GM19397 (cell line): Measurements from ENCODE around the gene SYCN.
"Not testable (repeated sequence)": the region's sequence is repeated elsewhere in the genome, so short reads cannot be mapped to it uniquely, and the experiment has no call there.

Experiments used
- ATAC-seq: cut with Tn5 transposase; IDR thresholded peaks from one replicate; pipeline ENCODE4 v1.9.1; 2021; ENCODE audit warnings: mild to moderate bottlenecking, moderate library complexity; ENCODE audit not compliant: unreplicated experiment

SYCN gene, protein sequence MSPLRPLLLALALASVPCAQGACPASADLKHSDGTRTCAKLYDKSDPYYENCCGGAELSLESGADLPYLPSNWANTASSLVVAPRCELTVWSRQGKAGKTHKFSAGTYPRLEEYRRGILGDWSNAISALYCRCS

DNA sequence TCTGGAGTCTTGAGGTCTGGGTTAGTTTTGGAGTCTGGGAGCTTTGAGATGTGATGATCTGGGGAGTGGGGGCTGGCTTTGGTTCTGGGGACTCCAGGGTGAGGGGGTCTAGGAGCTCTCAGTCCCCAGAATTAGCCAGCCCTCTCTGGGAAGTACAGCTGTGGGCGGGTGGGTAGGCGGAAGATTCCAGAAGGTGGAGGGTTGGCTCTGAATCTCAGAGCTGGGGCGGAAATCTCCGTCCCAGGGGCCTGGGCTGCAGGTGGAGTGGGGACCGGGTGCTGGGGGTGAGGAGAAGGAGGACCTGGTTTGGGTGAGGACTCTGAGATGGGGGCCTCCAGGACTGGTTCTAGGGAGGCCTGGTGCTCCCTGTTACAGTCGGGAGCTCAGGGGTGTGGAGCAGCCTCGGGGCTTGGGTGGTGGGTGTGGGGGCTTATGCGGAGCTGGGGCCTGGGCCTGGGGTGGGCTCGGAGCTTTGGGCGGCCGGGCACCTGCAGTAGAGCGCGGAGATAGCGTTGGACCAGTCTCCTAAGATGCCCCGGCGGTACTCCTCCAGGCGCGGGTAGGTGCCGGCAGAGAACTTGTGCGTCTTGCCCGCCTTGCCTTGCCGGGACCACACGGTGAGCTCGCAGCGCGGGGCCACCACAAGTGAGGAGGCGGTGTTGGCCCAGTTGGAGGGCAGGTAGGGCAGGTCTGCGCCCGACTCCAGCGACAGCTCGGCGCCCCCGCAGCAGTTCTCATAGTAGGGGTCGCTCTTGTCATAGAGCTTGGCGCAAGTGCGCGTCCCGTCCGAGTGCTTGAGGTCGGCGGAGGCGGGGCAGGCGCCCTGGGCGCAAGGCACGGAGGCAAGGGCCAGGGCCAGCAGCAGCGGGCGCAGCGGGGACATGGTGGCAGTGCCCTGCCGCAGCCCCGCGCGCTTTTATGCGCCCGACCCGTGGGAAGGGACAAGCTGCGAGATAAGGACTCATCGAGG, at the start of gene SYCN:
Gene SYCN (minus strand): TSS at position 892 of the 970 bp plus-strand sequence. CDS start 9 bp downstream, at position 883.
- ATAC-seq = no peak

DNA sequence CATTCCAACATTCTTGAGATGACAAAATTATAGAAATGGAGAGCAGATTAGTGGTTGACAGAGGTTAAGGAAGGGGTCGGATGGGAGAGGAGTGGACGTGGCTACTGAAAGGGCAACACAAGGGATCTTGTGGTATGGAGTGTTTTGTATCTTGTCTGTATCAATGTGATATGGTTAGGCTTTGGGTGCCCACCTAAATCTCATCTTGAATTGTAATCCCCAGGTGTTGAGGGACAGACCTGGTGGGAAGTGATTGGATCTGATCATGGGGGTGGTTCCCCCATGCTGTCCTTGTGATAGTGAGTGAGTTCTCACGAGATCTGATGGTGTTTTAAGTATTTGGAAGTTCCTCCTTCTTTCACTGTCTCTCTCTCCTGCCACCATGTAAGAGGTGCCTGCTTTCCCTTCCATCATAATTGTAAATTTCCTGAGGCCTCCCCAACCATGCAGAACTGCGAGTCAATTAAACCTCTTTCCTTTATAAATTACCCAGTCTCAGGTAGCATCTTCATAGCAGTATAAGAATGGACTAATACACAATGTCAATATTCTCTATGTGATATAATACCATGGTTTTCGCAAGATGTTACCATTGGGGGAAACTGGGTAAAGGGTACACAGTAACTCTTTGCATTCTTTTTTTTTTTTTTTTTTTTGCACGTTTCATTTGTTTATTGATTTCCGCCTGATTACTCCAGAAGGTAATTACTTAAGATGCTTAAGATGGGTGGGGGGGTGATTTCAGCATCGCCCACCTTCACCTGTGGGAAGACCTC, 49.5 kb upstream of the SYCN start:
- no peak for ATAC-seq

DNA sequence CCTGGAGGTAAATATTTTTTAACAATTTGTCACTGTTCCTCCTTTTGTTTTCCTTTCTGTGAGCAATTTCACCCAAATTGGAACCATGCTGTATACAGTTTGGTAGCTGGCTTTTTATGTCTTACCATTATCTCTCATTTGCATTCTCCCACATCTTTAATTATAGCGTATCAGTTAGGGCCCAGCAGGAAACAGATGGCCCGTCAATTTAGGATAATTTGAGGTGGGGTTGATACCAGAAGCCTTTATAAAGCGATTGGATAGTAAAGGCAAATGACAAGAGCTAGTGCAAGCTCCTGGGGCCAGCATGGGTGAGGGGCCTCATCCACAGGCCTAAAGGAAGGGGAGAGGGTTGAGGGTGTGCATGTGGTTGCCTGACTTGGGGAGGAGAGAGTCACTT, 48.4 kb upstream of the SYCN start:
- no peak for ATAC-seq

DNA sequence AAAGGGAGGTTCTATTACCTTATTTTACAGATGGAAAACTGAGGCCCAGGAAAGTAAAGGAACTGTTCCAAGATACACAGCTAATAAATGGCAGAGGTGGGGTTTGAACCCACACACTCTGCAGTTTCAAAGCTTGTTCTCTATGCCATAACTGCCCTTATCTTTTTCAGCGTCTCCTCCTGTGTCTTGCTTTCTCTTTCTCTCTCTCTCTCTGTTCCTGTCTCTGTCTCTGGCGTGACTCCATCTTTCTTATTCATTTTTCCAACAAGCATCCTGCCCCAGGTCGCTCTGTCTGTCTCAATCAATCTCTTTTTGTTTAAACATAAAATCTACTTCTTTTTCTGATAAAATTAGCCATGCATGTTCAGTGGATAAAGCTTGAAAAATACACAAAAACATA, 47.8 kb upstream of the SYCN start:
- ATAC-seq = no peak

DNA sequence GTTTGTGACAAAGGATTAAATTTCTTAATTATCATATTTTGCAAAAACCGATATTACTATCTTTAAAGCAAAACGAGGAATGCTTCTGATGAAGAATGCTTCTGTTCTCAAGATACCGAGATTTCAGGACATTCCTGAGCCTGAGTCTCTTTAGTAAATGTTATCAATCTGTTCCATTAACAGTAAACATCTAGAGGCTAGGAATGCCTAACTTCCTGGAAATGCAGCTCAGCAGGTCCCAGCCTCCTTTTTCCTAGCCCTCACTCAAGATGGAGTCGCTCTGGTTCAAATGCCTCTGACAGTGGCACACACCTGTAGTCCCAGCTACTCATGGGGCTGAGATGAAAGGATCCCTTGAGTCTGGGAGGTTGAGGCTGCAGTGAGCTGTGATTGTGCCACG, 47.0 kb upstream of the SYCN start:
- ATAC-seq = no peak

DNA sequence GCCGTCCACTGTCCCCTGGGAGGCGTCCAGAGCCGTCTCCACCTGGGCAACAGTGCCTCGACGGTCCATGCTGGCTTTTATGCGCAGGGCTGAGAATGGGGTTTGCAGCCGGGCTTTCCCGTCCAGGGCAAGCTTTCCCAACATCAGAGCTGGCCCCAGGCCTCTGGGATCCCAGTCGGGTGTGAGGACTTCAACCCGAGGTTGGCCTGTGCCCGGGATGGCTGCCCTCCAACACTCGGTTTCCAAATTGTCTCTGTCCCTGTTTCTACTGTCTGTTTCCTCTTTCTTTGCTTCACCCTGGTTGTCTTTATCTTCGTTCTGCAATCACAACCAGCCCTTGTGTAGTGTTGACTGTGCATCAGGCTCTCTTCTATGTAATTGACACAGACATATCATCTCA, 44.7 kb upstream of the SYCN start, which contains the start of gene IFNL4:
Gene IFNL4 (minus strand): TSS at position 51 of the 400 bp plus-strand sequence.
- no peak for ATAC-seq

DNA sequence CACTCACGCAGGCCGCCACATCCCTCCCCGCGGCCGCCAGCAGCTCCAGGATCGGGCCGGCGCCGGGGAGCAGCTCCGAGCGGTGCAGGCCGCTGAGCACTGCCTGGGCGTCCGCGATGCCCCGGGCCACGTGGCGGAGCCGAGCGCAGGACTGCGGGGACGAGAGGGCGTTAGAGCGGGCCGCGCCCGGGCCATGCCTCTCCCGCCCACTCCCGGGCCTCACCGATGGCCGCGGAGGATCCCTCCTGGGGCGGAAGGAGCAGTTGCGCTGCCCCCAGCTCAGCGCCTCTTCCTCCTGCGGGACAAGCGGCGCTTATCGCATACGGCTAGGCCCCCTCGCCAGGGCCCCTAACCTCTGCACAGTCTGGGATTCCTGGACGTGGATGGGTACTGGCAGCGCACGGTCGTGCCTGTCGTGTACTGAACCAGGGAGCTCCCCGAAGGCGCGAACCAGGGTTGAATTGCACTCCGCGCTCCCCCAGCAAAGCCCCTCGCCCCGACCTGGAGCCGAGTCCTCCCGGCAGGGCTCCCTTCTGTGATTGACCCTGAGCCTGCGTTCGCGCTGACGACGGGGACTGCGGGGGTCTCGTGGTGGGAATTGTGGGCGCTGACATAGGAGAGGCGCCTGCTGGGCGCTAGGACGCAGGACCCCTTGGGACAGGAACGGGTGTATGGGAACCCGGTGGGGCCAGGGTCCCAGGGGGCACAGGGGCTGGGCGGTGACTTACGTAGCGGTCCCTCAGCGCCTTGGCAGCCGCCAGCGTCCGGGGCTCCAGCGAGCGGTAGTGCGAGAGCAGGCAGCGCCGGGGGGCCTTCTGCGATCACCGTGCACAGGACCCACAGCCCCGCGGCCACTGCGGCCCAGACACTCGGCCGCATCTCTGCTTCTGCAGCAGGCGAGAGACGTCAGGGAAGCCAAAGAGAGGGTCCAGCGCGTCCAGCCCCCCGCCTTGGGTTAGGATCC, 43.9 kb upstream of the SYCN start:
- ATAC-seq = no peak

DNA sequence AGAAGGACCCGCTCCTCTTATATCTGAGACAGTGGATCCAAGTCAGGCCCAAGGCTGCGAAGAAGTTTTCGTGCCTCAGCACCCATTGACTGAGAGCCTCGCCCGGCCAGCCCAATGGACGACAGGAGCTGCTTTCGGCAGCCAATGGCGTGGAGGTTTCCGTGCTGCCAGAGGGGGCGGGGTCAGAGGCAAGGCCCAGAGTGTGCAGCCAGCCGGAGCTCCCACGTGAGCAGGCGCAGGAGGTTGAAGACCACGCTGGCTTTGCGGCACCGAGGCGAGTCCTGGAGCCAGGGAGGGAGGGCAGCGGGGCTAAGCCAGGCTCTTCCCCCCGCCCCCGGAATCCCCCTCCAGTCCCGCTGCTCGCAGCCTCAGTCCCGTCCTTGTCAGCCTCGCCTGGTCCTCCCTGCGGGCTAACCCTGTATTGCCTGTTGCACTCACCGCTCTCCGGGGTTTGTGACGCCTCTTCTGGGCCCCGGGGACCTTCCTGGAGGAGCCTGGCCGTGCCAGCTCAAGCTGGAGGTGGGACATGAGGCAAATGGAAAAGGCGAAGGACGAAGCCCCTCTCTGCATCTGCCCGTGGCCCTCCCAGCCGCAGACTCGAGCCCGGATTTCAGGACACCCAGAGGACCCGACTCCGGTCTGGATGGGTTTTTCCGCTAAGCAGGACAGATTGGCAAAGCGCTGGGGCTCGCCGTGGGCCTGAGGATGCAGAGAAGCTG, 43.0 kb upstream of the SYCN start:
- ATAC-seq = no peak

DNA sequence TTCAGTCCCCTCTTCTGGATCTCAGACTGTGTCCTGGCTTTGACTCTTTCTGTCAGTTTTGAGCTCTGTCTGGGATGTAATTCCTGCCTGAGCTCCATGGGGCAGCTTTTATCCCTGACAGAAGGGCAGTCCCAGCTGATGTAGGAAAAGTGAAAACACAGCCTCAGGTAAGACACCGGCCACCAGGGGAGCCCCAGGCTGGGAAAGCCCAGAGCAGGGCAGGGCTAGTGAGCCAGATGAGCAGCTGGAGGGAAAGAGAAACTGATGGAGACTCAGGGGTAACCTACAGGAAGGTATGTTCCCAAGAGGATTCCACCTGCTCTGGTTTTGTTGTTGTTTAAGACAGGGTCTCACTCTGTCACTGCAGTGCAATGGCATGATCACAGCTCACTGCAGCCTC, 41.1 kb upstream of the SYCN start:
- not testable (repeated sequence) for ATAC-seq

DNA sequence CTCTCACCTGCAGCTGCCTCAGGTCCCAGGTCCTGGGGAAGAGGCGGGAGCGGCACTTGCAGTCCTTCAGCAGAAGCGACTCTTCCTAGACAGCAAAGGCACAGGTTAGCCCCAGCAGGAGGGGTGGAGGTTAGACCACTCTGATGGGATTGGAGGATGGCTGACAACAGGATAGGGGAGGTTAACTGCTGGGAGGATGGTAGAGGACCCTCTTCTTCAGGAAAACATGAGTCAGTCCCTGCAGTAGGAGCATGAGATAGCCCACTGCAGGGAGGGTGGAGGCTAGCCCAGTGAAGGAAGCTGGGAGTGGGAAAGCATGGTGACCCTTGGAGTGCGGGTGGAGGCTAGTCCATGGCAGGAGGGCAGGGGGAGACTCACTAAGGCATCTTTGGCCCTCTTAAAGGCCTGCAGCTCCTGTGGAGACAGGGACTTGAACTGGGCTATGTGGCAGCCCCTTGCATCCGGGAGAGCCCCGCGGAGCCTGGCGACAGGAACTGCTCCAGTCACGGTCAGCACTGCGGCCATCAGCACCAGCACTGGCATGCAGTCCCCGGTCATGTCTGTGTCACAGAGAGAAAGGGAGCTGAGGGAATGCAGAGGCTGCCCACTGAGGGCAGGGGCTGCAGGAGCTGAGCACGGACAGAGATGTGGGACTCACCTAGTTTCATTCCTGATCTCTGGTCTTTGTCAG, 40.5 kb upstream of the SYCN start, which contains the start of gene IFNL3:
Gene IFNL3 (minus strand): TSS at position 597 of the 691 bp plus-strand sequence. CDS start 39 bp downstream, at position 558.
- ATAC-seq = not testable (repeated sequence)

DNA sequence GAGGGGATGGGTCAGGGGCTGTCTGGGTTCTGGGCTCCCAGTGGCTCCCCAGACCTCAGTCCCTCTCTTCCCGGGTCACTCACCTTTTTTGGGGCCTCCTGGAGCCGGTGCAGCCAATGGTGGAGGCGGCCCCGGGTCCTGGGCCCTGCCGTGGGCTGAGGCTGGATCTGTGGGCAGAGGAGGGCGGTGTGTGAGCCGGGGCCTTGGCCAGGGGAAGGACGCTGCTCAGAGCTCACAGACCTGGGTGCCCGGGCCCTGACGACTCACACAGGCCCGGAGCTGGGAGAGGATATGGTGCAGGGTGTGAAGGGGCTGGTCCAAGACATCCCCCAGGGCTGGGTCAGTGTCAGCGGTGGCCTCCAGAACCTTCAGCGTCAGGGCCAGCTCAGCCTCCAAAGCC, 39.7 kb upstream of the SYCN start:
- ATAC-seq = not testable (repeated sequence)

DNA sequence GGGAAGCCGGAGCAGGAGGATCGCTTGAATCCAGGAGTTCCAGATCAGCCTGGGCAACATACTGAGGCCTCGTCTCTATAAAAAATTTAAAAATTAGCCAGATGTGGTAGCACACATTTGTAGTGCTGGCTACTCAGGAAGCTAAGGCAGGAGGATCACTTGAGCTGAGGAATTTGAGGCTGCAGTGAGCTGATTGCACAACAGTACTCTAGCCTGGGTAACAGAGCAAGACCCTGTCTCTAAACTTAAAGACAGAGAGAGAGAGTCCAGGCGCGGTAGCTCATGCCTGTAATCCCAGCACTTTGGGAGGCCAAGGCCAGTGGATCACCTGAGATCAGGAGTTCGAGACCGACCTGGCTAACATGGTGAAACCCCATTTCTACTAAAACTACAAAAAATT, 36.4 kb upstream of the SYCN start:
- ATAC-seq = no peak

DNA sequence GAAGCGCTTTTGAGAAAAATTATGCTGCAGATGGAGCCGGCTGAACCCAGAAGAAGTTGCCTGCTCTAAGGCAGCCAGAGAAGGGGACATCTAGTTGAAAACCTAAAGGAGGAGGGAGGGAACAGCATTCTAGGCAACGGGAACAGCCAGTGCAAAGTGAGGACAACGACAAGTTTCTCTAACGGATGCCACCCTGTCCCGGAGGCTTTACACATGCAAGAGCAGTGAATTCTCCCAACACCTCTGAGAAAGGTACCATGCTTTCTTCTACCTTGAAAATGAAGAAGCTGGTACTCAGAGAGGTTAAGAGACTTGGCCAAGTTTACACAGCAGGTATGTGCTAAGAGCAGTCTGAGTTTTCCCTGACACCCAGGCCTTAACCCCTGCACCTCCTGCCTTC, 34.9 kb upstream of the SYCN start:
- ATAC-seq = no peak

DNA sequence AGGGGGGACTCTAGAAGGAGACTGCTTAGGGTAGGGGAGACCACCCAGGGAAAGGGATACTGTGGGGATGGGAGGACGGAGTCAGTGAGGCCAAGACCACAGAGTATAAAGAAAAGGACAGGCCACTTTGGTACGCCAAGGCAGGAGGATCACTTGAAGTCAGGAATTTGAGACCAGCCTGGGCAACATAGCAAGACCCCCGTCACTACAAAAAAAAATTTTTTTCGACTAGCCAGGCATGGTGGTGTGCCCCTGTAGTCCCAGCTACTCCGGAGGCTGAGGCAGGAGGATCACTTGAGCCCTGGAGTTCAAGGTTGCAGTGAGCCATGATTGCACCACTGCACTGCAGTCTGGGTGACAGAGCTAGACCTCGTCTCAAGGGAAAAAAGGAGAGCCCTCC, 34.1 kb upstream of the SYCN start:
- ATAC-seq = no peak

DNA sequence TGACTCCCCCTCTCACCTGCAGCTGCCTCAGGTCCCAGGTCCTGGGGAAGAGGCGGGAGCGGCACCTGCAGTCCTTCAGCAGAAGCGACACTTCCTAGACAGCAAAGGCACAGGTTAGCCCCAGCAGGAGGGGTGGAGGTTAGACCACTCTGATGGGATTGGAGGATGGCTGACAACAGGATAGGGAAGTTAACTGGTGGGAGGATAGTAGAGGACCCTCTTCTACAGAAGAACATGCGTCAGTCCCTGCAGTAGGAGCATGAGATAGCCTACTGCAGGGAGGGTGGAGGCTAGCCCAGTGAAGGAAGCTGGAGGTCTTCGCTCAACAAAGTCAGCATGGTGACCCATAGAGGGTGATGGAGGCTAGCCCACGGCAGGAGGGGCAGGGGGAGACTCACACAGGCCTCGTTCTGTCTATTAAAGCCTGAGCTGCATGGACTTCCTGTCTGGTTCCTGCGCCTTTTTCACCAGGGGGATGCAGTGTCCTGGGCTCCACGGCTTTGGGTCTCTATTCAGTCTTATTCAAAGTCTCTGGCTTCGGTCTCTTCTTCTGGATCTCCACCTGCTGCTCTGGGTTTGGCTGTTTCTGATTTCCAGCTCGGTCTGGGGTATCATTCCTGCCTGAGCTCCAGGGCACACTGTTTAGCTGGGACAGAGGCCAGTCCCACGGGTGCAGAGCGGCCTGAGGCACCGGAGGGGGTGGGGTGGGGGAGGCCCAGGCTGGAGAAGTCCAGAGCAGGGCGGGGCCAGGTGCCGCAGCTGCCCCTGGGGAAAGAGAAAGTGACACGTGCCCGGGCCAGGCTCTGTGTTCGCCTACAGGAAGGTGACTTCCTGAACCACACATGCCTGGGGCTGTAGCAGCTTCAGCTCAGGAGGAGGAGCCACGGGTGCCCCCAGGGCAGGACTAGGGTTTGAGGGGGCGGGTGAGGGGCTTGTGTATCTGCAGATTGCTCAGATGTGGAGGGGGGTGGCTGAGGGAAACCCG, 33.4 kb upstream of the SYCN start:
- peak; percentile 80 for ATAC-seq

DNA sequence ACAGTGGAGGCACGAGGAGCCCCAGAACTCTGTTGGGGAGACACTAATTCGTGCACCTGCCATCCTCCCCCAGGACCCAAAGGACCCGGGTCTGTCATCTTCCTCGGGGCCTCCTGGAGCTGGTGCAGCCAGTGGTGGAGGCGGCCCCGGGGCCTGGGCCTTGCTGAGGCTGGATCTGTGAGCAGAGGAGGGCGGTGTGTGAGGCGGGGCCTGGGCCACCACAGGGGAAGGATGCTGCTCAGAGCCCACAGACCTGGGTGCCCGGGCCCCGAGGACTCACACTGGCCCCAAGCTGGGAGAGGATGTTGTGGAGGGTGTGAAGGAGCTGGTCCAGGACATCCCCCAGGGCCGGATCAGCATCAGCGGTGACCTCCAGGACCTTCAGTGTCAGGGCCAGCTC, 32.5 kb upstream of the SYCN start:
- no peak for ATAC-seq

DNA sequence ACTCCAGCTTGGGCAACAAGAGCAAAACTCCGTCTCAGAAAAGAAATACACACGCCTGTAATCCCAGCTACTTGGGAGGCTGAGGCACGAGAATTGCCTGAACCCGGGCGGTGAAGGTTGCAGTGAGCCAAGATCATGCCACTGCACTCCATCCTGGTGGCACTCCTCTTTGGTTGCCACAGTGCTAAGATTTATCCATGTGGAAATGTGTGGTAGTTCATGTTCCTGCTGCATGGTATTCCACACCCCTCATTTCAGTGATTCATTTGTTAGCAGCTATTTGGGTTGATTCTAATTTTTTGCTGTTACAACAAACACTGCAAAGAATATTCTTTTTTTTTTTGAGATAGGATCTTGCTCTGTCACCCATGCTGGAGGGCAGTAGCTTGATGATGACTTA, 28.6 kb upstream of the SYCN start:
- ATAC-seq = no peak
